RWPE2 (cell line): Measurements from ENCODE around the gene CCNG1.

Source experiments
- ATAC-seq: fragments of 200-7000 bp; cut with Tn5 transposase; 3 replicates; pipeline ENCODE4 v1.9.1; 2021; ENCODE audit warnings: low read depth
- DNase-seq: peaks from one replicate; pipeline ENCODE4 v3.0.0-alpha.2; 2020; ENCODE audit warnings: low spot score
- H3K27ac ChIP-seq: fragments of 450-650 bp; 2 replicates; pipeline ENCODE4 v1.5.1; 2017; ENCODE audit warnings: mild to moderate bottlenecking; ENCODE audit not compliant: poor library complexity, severe bottlenecking
- H3K27me3 ChIP-seq: fragments of 250-450 bp; sonication (Bioruptor Pico); 2 replicates; pipeline ENCODE4 v1.5.1; 2021; ENCODE audit warnings: mild to moderate bottlenecking, moderate library complexity; ENCODE audit not compliant: insufficient read depth, poor library complexity, severe bottlenecking
- H3K36me3 ChIP-seq: fragments of 250-450 bp; sonication (Bioruptor Pico); 2 replicates; pipeline ENCODE4 v1.5.1; 2020; ENCODE audit warnings: low read depth, mild to moderate bottlenecking, moderate library complexity
- H3K4me1 ChIP-seq: fragments of 250-450 bp; sonication (Bioruptor Pico); 2 replicates; pipeline ENCODE4 v1.5.1; 2021; ENCODE audit warnings: mild to moderate bottlenecking, moderate library complexity; ENCODE audit not compliant: insufficient read depth, poor library complexity, severe bottlenecking
- H3K4me3 ChIP-seq: fragments of 250-450 bp; sonication (Bioruptor Pico); 2 replicates; pipeline ENCODE4 v1.5.1; 2021; ENCODE audit warnings: mild to moderate bottlenecking, moderate library complexity; ENCODE audit not compliant: severe bottlenecking
- H3K9me3 ChIP-seq: fragments of 250-450 bp; sonication (Bioruptor Pico); 2 replicates; pipeline ENCODE4 v1.5.1; 2021; ENCODE audit warnings: mild to moderate bottlenecking, moderate library complexity; ENCODE audit not compliant: severe bottlenecking
- TF ChIP-seq, protein P1 (sequence below): fragments of 450-650 bp; IDR thresholded peaks from one replicate; pipeline ENCODE4 v1.5.1; 2017; ENCODE audit warnings: mild to moderate bottlenecking, moderate library complexity; ENCODE audit not compliant: poor library complexity, severe bottlenecking

CCNG1 gene

DNA sequence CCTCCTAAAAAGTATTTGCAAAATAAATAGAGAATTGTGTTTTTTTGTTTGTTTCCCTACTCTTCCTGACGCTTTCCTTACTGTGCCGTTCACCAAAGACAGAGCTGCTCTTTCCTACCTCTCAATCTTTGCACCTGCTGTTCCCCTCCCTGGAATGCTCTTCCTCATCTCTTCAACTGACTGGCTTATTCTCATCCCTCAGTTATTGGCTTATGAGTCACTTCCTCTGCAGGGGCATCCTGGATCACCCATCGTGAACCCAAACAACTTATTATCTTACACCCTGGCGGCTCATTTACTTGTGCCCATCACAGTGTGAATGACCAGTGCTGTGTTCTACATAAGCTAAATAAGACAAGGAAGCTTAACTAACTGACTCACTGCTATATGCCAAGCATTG, 36.1 kb upstream of the CCNG1 start:
- no peak for DNase-seq
- Histone ChIP-seq H3K27ac (no peak overlapping the region), H3K36me3 (no peaks in the 10 kb centered on the region), H3K9me3 (no peaks in the 10 kb centered on the region), H3K4me3 (no peak overlapping the region), H3K4me1 (no peaks in the 10 kb centered on the region), H3K27me3 (peaks cover 7% of the 10 kb centered on the region)
- TF ChIP-seq, protein P1, sequence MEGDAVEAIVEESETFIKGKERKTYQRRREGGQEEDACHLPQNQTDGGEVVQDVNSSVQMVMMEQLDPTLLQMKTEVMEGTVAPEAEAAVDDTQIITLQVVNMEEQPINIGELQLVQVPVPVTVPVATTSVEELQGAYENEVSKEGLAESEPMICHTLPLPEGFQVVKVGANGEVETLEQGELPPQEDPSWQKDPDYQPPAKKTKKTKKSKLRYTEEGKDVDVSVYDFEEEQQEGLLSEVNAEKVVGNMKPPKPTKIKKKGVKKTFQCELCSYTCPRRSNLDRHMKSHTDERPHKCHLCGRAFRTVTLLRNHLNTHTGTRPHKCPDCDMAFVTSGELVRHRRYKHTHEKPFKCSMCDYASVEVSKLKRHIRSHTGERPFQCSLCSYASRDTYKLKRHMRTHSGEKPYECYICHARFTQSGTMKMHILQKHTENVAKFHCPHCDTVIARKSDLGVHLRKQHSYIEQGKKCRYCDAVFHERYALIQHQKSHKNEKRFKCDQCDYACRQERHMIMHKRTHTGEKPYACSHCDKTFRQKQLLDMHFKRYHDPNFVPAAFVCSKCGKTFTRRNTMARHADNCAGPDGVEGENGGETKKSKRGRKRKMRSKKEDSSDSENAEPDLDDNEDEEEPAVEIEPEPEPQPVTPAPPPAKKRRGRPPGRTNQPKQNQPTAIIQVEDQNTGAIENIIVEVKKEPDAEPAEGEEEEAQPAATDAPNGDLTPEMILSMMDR = no peak
- peak; percentile 53; the same call in 1 of the 3 replicates for ATAC-seq

DNA sequence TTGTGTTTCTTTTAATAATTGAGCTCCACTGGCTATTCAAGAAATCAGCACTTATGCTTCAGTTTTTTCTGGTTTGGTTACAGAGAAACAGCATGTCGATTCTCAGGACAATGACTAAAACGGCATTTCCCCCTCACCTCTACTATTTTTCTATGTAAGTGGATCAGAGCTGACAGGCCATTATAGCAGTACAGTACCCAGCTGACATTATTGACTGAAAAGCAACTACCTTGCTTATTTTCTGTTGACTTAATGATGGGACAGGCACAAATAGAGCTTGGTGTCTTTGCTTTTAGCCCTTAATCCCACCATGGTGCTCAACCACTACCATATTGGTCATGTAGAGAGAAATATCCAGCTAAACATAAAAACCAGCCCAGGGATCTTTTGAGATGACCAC, 35.4 kb upstream of the CCNG1 start:
- TF ChIP-seq, protein P1 = no peak
- H3K9me3 ChIP-seq = no peaks in the 10 kb centered on the region
- peaks cover 7% of the 10 kb centered on the region for H3K27me3 ChIP-seq
- no peaks in the 10 kb centered on the region for H3K36me3 ChIP-seq
- no peak overlapping the region for H3K27ac ChIP-seq
- H3K4me1 ChIP-seq = no peaks in the 10 kb centered on the region
- no peak for ATAC-seq
- no peak for DNase-seq
- H3K4me3 ChIP-seq = no peak overlapping the region

DNA sequence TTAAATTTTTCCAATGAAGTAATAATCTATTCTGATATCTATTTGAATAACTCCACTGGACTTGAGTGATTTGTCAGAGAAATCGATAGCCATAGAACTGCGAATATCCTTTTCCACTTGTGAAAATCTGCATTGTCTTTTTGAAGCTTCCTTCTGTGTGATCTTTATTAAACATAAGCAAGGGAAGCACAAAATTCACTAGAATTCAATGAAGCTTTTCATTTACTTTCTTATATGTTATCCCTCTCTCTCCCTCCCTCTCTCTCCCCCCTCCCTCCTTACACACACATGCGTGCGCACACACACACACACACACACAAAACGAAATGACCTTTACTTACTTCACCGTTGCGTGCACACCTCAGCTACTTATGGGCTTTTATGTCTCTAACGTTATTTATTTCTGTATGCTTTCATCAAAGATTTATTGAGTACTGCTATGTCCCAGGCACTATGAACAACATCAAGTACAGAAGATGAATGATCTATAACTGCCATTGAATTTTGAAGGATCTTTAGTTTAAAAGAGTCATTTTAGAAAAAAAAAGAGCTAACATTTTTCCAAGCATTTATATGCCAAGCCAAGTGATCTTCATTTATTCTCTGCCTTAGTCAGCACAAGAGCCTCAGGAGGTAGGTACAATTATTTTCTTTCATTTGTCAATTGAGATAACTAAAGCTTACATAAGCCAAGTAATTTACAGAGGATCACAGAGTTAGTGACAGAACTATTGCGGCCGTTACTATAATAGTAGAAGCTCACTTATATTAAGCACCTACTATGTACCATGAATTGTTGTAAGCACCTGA, 32.8 kb upstream of the CCNG1 start:
- H3K36me3 ChIP-seq = no peaks in the 10 kb centered on the region
- no peaks in the 10 kb centered on the region for H3K9me3 ChIP-seq
- TF ChIP-seq, protein P1 = no peak
- H3K4me3 ChIP-seq = no peak overlapping the region
- H3K27ac ChIP-seq = no peak overlapping the region
- ATAC-seq (no peak), DNase-seq (no peak)
- peaks cover 4% of the 10 kb centered on the region for H3K4me1 ChIP-seq
- H3K27me3 ChIP-seq = peaks cover 4% of the 10 kb centered on the region

DNA sequence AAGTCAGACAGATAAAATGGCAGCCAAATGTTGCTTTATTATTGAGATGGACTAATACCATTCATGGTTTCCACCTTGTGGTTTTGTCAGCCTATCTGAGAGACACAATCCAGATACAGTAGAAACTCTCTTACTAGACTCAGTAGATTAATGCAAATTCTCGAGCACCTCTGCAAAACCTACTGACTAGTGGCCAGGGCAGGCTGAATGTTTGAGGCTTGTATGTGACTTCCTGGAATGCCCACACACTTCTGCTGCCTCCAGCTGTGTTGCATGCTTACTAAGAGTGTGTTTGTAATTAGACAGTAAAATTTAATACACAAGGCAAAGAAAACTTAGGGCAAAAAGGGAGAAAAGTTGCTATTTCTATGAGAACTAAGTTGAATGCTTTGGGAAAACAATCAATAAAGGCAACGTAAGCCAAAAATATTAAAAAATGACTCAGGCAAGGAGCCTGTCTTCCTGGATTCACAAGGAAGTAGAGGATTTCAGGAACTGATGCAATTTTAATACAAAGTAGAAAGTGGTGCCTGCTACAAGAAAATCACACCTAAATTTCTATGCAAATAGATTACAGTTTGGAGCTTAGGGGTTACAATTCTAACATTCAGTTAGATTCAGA, 30.2 kb upstream of the CCNG1 start:
- Histone ChIP-seq H3K36me3 (no peaks in the 10 kb centered on the region), H3K27me3 (peaks cover 4% of the 10 kb centered on the region), H3K4me3 (no peak overlapping the region), H3K27ac (no peak overlapping the region), H3K9me3 (no peaks in the 10 kb centered on the region), H3K4me1 (peaks cover 4% of the 10 kb centered on the region)
- TF ChIP-seq, protein P1 = no peak
- DNase-seq = no peak
- ATAC-seq = peak; percentile 24; the same call in 2 of the 3 replicates
